WTC11 (cell line): ENCODE measurements around the gene HS2ST1. TPM values are rescaled to one million over a fixed set of nuclear protein-coding genes. Genes with fewer than 3 reads are reported as not detected.

Source experiments
- ATAC-seq: fragments of 200-7000 bp; cut with Tn5 transposase; 2 replicates; pipeline ENCODE4 v1.10.0; 2021; ENCODE audit warnings: mild to moderate bottlenecking, moderate library complexity
- CTCF ChIA-PET: fragments of 300-600 bp; sonication (Branson Sonifier 250); formaldehyde crosslinking; loops from one replicate; lab custom pipeline; 2021; ENCODE audit warnings: antibody characterized with exemption; lab: Charles Lee
- POLR2A ChIA-PET: fragments of 350-600 bp; sonication (Branson Sonifier 250); formaldehyde crosslinking; loops from one replicate; lab custom pipeline; 2021; ENCODE audit warnings: antibody characterized with exemption; lab: Charles Lee
- DNase-seq: peaks from one replicate; pipeline ENCODE4 v3.0.0; 2021; ENCODE audit warnings: low spot score
- H3K27ac Mint-ChIP-seq: 2 replicates; pipeline ENCODE4 v1.8.0; 2021; ENCODE audit warnings: mixed read lengths
- H3K27me3 Mint-ChIP-seq: 2 replicates; pipeline ENCODE4 v1.8.0; 2021; ENCODE audit warnings: low read depth, mild to moderate bottlenecking, moderate library complexity, mixed read lengths
- H3K36me3 Mint-ChIP-seq: 2 replicates; pipeline ENCODE4 v1.8.0; 2021; ENCODE audit warnings: mixed read lengths
- H3K4me1 Mint-ChIP-seq: 2 replicates; pipeline ENCODE4 v1.8.0; 2022; ENCODE audit warnings: mixed read lengths
- H3K4me3 Mint-ChIP-seq: 2 replicates; pipeline ENCODE4 v1.8.0; 2021; ENCODE audit warnings: mild to moderate bottlenecking, moderate library complexity, mixed read lengths
- H3K9me3 Mint-ChIP-seq: 2 replicates; pipeline ENCODE4 v1.8.0; 2021; ENCODE audit warnings: mixed read lengths
- AFF4 ChIP-seq: sonication (generic); formaldehyde crosslinking; IDR thresholded peaks from 2 replicates; pipeline ENCODE4 v1.8.1; 2023; ENCODE audit warnings: mild to moderate bottlenecking, missing genetic modification reagents, borderline replicate concordance
- ELF4 ChIP-seq: sonication (generic); formaldehyde crosslinking; IDR thresholded peaks from 2 replicates; pipeline ENCODE4 v1.8.1; 2022; ENCODE audit warnings: low read depth, mild to moderate bottlenecking, moderate library complexity, missing genetic modification reagents
- EMX1 ChIP-seq: fragments of 250-450 bp; sonication (Bioruptor Pico); IDR thresholded peaks from 2 replicates; pipeline ENCODE4 v1.8.0; 2021; ENCODE audit warnings: mild to moderate bottlenecking
- FOXJ3 ChIP-seq: sonication (generic); formaldehyde crosslinking; IDR thresholded peaks from 2 replicates; pipeline ENCODE4 v1.9.0; 2021; ENCODE audit warnings: missing genetic modification reagents, mild to moderate bottlenecking, borderline replicate concordance
- GTF2I ChIP-seq: fragments of 250-450 bp; sonication (Bioruptor Pico); conservative IDR thresholded peaks from 2 replicates; pipeline ENCODE4 v1.4.0; 2021; ENCODE audit warnings: mild to moderate bottlenecking
- IRF1 ChIP-seq: sonication (generic); formaldehyde crosslinking; IDR thresholded peaks from 2 replicates; pipeline ENCODE4 v1.8.0; 2023; ENCODE audit warnings: missing genetic modification reagents
- JAZF1 ChIP-seq: fragments of 250-450 bp; sonication (Bioruptor Pico); IDR thresholded peaks from 2 replicates; pipeline ENCODE4 v1.9.0; 2021; ENCODE audit warnings: moderate library complexity, mild to moderate bottlenecking, inconsistent platforms
- NFE2L1 ChIP-seq: sonication (generic); formaldehyde crosslinking; IDR thresholded peaks from 2 replicates; pipeline ENCODE4 v1.8.1; 2023; ENCODE audit warnings: missing genetic modification reagents
- NR2C2 ChIP-seq: sonication (generic); formaldehyde crosslinking; IDR thresholded peaks from 2 replicates; pipeline ENCODE4 v1.8.0; 2022; ENCODE audit warnings: mild to moderate bottlenecking, missing genetic modification reagents
- PRDM15 ChIP-seq: sonication (generic); formaldehyde crosslinking; IDR thresholded peaks from 2 replicates; pipeline ENCODE4 v1.8.0; 2022; ENCODE audit warnings: missing genetic modification reagents
- PRRX2 ChIP-seq: fragments of 250-450 bp; sonication (Bioruptor Pico); IDR thresholded peaks from 2 replicates; pipeline ENCODE4 v1.8.0; 2021; ENCODE audit warnings: mild to moderate bottlenecking
- TEAD1 ChIP-seq: sonication (generic); formaldehyde crosslinking; IDR thresholded peaks from 2 replicates; pipeline ENCODE4 v1.8.0; 2022; ENCODE audit warnings: mild to moderate bottlenecking, missing genetic modification reagents
- TP53 ChIP-seq: sonication (generic); formaldehyde crosslinking; IDR thresholded peaks from 2 replicates; pipeline ENCODE4 v1.8.1; 2023; ENCODE audit warnings: mild to moderate bottlenecking, missing genetic modification reagents
- USF2 ChIP-seq: sonication (generic); formaldehyde crosslinking; IDR thresholded peaks from 2 replicates; pipeline ENCODE4 v1.8.1; 2023; ENCODE audit warnings: mild to moderate bottlenecking, missing genetic modification reagents, moderate library complexity
- ZBTB21 ChIP-seq: sonication (generic); formaldehyde crosslinking; IDR thresholded peaks from 2 replicates; pipeline ENCODE4 v1.8.1; 2023; ENCODE audit warnings: mild to moderate bottlenecking, missing genetic modification reagents, borderline replicate concordance
- ZBTB43 ChIP-seq: sonication (generic); formaldehyde crosslinking; IDR thresholded peaks from 2 replicates; pipeline ENCODE4 v1.8.1; 2023; ENCODE audit warnings: mild to moderate bottlenecking, missing genetic modification reagents
- ZNF219 ChIP-seq: sonication (generic); formaldehyde crosslinking; IDR thresholded peaks from 2 replicates; pipeline ENCODE4 v1.8.0; 2023; ENCODE audit warnings: missing genetic modification reagents, mild to moderate bottlenecking, borderline replicate concordance
- ZNF263 ChIP-seq: sonication (generic); formaldehyde crosslinking; IDR thresholded peaks from 2 replicates; pipeline ENCODE4 v1.8.1; 2022; ENCODE audit warnings: low read depth, mild to moderate bottlenecking, moderate library complexity, missing genetic modification reagents
- ZNF416 ChIP-seq: fragments of 250-450 bp; sonication (Bioruptor Pico); IDR thresholded peaks from 2 replicates; pipeline ENCODE4 v1.9.0; 2021; ENCODE audit warnings: mild to moderate bottlenecking, inconsistent platforms
- ZNF512 ChIP-seq: sonication (generic); formaldehyde crosslinking; IDR thresholded peaks from 2 replicates; pipeline ENCODE4 v1.8.1; 2022; ENCODE audit warnings: missing genetic modification reagents, borderline replicate concordance
- ZNF671 ChIP-seq: fragments of 250-450 bp; sonication (Bioruptor Pico); IDR thresholded peaks from 2 replicates; pipeline ENCODE4 v1.8.0; 2021; ENCODE audit warnings: mild to moderate bottlenecking
- total RNA-seq: library from RNA; stranded (reverse); gene quantifications from 3 replicates; pipeline ENCODE4 v1.2.3, GENCODE V29; 2021

HS2ST1 gene
- total RNA-seq, 1 experiment from 2014 or later: 24.7 TPM

- TF ChIP-seq ZNF416 (CRISPR knock-in tag) (no peak), NFE2L1 (CRISPR knock-in tag) (no peak), ZNF263 (CRISPR knock-in tag) (no peak), GTF2I (no peak), JAZF1 (CRISPR knock-in tag) (no peak), NR2C2 (CRISPR knock-in tag) (no peak), ZBTB43 (CRISPR knock-in tag) (no peak), TEAD1 (CRISPR knock-in tag) (no peak), ZBTB21 (CRISPR knock-in tag) (no peak), FOXJ3 (no peak), PRDM15 (CRISPR knock-in tag) (no peak), EMX1 (CRISPR knock-in tag) (no peak), IRF1 (CRISPR knock-in tag) (no peak), ELF4 (CRISPR knock-in tag) (no peak)
- TF ChIP-seq, all 79 proteins: peak for 0
- Mint-ChIP-seq H3K4me1 (peaks cover 10% of the 10 kb centered on the region; the same call in 1 of the 2 replicates), H3K36me3 (peaks cover 51% of the 10 kb centered on the region), H3K27me3 (no peaks in the 10 kb centered on the region; the same call in 1 of the 2 replicates), H3K9me3 (peaks cover 49% of the 10 kb centered on the region), H3K4me3 (no peak overlapping the region), H3K27ac (no peak overlapping the region)
- ChIA-PET POLR2A (no interaction called here), CTCF (no interaction called here)
- no peak for DNase-seq
- ATAC-seq: no peak
Observed at GRCh38 chr1:86922445-86922844, 8.0 kb downstream of the HS2ST1 start.

- no peak overlapping the region for H3K4me3 Mint-ChIP-seq
- H3K9me3 Mint-ChIP-seq: peaks cover 49% of the 10 kb centered on the region
- peaks cover 5% of the 10 kb centered on the region; the same call in 1 of the 2 replicates for H3K4me1 Mint-ChIP-seq
- DNase-seq (no peak), ATAC-seq (no peak)
- ChIA-PET CTCF (no interaction called here), POLR2A (no interaction called here)
- H3K27ac Mint-ChIP-seq: no peak overlapping the region
- H3K27me3 Mint-ChIP-seq: no peaks in the 10 kb centered on the region; the same call in 1 of the 2 replicates
- peaks cover 51% of the 10 kb centered on the region for H3K36me3 Mint-ChIP-seq
- TF ChIP-seq ZNF219 (CRISPR knock-in tag): no peak
- TF ChIP-seq ZNF671 (CRISPR knock-in tag): no peak
- no peak for TF ChIP-seq ZNF512 (CRISPR knock-in tag)
- no peak for TF ChIP-seq PRRX2 (CRISPR knock-in tag)
- TF ChIP-seq USF2 (CRISPR knock-in tag): no peak
- no peak for TF ChIP-seq AFF4 (CRISPR knock-in tag)
- no peak for TF ChIP-seq TP53 (CRISPR knock-in tag)
Observed at GRCh38 chr1:86924324-86924960, 10.0 kb downstream of the HS2ST1 start.
